Hepatocyte (in vitro differentiated cells): Measurements from ENCODE around the gene ENO4. TPM values are rescaled to one million over a fixed set of nuclear protein-coding genes. Genes with fewer than 3 reads are reported as not detected.

Experiments used
- DNase-seq: peaks from one replicate; pipeline ENCODE4 v3.0.0-alpha.2; 2016; ENCODE audit warnings: low spot score
- H2AFZ ChIP-seq: fragments of 200-600 bp; sonication (generic); 2 replicates; pipeline ENCODE4 v1.6.0; 2016; ENCODE audit warnings: antibody characterized with exemption, mild to moderate bottlenecking
- H3K27ac ChIP-seq: fragments of 200-600 bp; sonication (generic); 2 replicates; pipeline ENCODE4 v1.5.1; 2016; ENCODE audit warnings: mild to moderate bottlenecking
- H3K27me3 ChIP-seq: fragments of 200-600 bp; sonication (generic); 2 replicates; pipeline ENCODE4 v1.6.1; 2016
- H3K36me3 ChIP-seq: fragments of 200-600 bp; sonication (generic); replicated peaks from 2 replicates; pipeline ENCODE4 v1.5.1; 2016; ENCODE audit warnings: low read depth; ENCODE audit not compliant: insufficient read depth
- H3K4me1 ChIP-seq: fragments of 200-600 bp; sonication (generic); 2 replicates; pipeline ENCODE4 v1.5.1; 2016; ENCODE audit warnings: mild to moderate bottlenecking, moderate library complexity; ENCODE audit not compliant: insufficient read depth
- H3K4me2 ChIP-seq: fragments of 200-600 bp; sonication (generic); 2 replicates; pipeline ENCODE4 v1.6.0; 2016
- H3K4me3 ChIP-seq: fragments of 200-600 bp; sonication (generic); 2 replicates; pipeline ENCODE4 v1.5.1; 2016; ENCODE audit warnings: mild to moderate bottlenecking
- H3K79me2 ChIP-seq: fragments of 200-600 bp; sonication (generic); 2 replicates; pipeline ENCODE4 v1.6.0; 2017; ENCODE audit warnings: mild to moderate bottlenecking
- H3K9me2 ChIP-seq: fragments of 200-600 bp; sonication (generic); replicated peaks from 2 replicates; pipeline ENCODE4 v1.6.0; 2017; ENCODE audit warnings: mild to moderate bottlenecking; ENCODE audit not compliant: insufficient read depth
- H3K9me3 ChIP-seq: fragments of 200-600 bp; sonication (generic); 2 replicates; pipeline ENCODE4 v1.5.1; 2016; ENCODE audit warnings: low read depth, mild to moderate bottlenecking
- H4K20me1 ChIP-seq: fragments of 200-600 bp; sonication (generic); 2 replicates; pipeline ENCODE4 v1.6.0; 2016; ENCODE audit warnings: mild to moderate bottlenecking; ENCODE audit not compliant: insufficient read depth, poor library complexity, severe bottlenecking
- EZH2 ChIP-seq: fragments of 200-600 bp; sonication (generic); IDR thresholded peaks from 2 replicates; pipeline ENCODE4 v1.6.1; 2016; ENCODE audit warnings: antibody characterized with exemption, mild to moderate bottlenecking, borderline replicate concordance
- EZH2phosphoT487 ChIP-seq: fragments of 200-600 bp; sonication (generic); IDR thresholded peaks from one replicate; pipeline ENCODE4 v1.6.1; 2018; ENCODE audit warnings: antibody characterized with exemption, mild to moderate bottlenecking, low read depth, moderate library complexity; ENCODE audit not compliant: unreplicated experiment, severe bottlenecking
- WGBS: methylation state at CpG from one replicate; pipeline ENCODE4 v1.1.6; 2016; ENCODE audit warnings: low lambda C conversion rate; ENCODE audit errors: missing lambda C conversion rate; 5-methylcytosine and 5-hydroxymethylcytosine counted together
- polyA plus RNA-seq: library from polyadenylated mRNA; unstranded; fragments of >200 nt; fragmentation: Nextera tagmentation; extraction: Ambion mirVana; gene quantifications from 2 replicates; pipeline ENCODE4 v1.2.1, GENCODE V29; 2016
- total RNA-seq: library from RNA; depleted of rRNA; stranded (reverse); fragments of >200 nt; gene quantifications from 2 replicates; pipeline ENCODE4 v1.2.3, GENCODE V29; 2014
- TF ChIP-seq, protein P1 (sequence below): fragments of 200-600 bp; sonication (generic); IDR thresholded peaks from 2 replicates; pipeline ENCODE4 v1.5.1; 2016; ENCODE audit warnings: antibody characterized with exemption, mild to moderate bottlenecking; ENCODE audit not compliant: poor library complexity

Gene ENO4
- total and polyA plus RNA-seq, 2 experiments from 2014 or later, result 0.24 to 0.43 TPM

GRCh38 chr10:116888380-116889055 lies 39.2 kb downstream of the ENO4 start:
- H4K20me1 ChIP-seq, result no peaks in the 10 kb centered on the region
- peak; percentile 65 for DNase-seq
- no peak for TF ChIP-seq EZH2
- no peak for TF ChIP-seq EZH2phosphoT487
- TF ChIP-seq, protein P1, sequence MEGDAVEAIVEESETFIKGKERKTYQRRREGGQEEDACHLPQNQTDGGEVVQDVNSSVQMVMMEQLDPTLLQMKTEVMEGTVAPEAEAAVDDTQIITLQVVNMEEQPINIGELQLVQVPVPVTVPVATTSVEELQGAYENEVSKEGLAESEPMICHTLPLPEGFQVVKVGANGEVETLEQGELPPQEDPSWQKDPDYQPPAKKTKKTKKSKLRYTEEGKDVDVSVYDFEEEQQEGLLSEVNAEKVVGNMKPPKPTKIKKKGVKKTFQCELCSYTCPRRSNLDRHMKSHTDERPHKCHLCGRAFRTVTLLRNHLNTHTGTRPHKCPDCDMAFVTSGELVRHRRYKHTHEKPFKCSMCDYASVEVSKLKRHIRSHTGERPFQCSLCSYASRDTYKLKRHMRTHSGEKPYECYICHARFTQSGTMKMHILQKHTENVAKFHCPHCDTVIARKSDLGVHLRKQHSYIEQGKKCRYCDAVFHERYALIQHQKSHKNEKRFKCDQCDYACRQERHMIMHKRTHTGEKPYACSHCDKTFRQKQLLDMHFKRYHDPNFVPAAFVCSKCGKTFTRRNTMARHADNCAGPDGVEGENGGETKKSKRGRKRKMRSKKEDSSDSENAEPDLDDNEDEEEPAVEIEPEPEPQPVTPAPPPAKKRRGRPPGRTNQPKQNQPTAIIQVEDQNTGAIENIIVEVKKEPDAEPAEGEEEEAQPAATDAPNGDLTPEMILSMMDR, result no peak
- H3K4me2 ChIP-seq, result no peak overlapping the region
- no peaks in the 10 kb centered on the region for H3K9me2 ChIP-seq
- H3K27ac ChIP-seq, result peak overlapping the region; percentile 49
- no peaks in the 10 kb centered on the region for H3K36me3 ChIP-seq
- no peak overlapping the region for H3K4me3 ChIP-seq
- H3K9me3 ChIP-seq, result no peaks in the 10 kb centered on the region
- no peaks in the 10 kb centered on the region for H3K79me2 ChIP-seq
- 55% methylated on average over 7 of the region's 7 CpGs for WGBS
- no peak overlapping the region for H2AFZ ChIP-seq
- peaks cover 17% of the 10 kb centered on the region for H3K4me1 ChIP-seq
- H3K27me3 ChIP-seq, result no peaks in the 10 kb centered on the region

DNA sequence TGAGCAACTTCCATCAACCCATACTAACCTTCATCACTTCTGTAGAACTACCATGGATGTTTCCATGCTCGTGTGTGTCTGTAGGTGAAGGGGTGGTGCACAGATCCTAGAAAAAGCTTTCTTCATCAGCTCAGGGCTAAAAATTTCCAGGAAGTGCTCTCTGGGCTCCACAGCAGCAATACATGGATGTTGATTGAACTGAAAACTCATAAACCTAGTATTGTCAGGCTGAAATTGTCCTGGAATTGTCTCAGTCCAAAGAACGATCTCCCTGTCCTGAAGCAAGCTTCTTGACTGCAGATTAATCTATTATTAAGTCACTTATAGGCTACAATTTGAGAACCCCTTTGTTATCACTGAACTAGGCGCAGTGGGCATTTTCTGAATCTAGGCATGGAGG lies 39.8 kb downstream of the ENO4 start:
- TF ChIP-seq, protein P1, result no peak
- TF ChIP-seq EZH2, result no peak
- no peak for TF ChIP-seq EZH2phosphoT487
- WGBS, result 96% methylated on average over 3 of the region's 3 CpGs
- Histone ChIP-seq H3K36me3 (no peaks in the 10 kb centered on the region), H3K4me2 (no peak overlapping the region), H3K9me2 (no peaks in the 10 kb centered on the region), H2AFZ (no peak overlapping the region), H3K4me1 (peaks cover 17% of the 10 kb centered on the region), H3K27ac (peak overlapping the region; percentile 49), H3K27me3 (no peaks in the 10 kb centered on the region), H3K79me2 (no peaks in the 10 kb centered on the region), H3K4me3 (no peak overlapping the region), H3K9me3 (no peaks in the 10 kb centered on the region), H4K20me1 (no peaks in the 10 kb centered on the region)
- no peak for DNase-seq

DNA sequence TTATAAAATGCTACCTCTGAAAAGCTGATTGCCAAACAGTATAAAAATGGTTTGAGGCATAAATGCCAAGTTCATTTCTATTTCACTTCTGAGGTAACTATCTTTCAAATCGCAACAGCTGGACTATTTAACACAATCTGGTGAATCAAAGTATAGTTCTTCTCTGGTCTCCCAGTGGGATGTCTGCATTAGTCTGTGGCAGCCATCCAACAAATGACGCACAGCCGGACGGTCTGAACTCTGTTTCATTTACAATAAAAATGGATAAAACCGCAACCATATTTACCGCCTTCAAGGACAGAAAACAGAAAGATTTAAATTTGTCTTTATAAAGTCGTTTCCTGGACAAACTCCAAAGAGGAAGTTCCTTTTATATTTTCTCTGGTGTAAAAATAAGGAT lies 41.9 kb downstream of the ENO4 start:
- peaks cover 17% of the 10 kb centered on the region for H3K4me1 ChIP-seq
- H3K9me3 ChIP-seq, result no peaks in the 10 kb centered on the region
- no peaks in the 10 kb centered on the region for H3K36me3 ChIP-seq
- no peaks in the 10 kb centered on the region for H3K27me3 ChIP-seq
- H3K79me2 ChIP-seq, result no peaks in the 10 kb centered on the region
- TF ChIP-seq EZH2phosphoT487 (no peak), EZH2 (no peak)
- TF ChIP-seq, protein P1, result no peak
- H3K9me2 ChIP-seq, result no peaks in the 10 kb centered on the region
- peak; percentile 38 for DNase-seq
- H3K4me2 ChIP-seq, result peak overlapping the region; percentile 12
- no peaks in the 10 kb centered on the region for H4K20me1 ChIP-seq
- H3K27ac ChIP-seq, result no peak overlapping the region
- H2AFZ ChIP-seq, result no peak overlapping the region
- no peak overlapping the region for H3K4me3 ChIP-seq
- WGBS, result 58% methylated on average over 7 of the region's 7 CpGs
